Activated T-helper 17 cell treated with anti-CD3 and anti-CD28 coated beads, Interleukin-2, amount 50 U/mL, for 72 hours (primary cell): ENCODE results near the gene ARFRP1. TPM values are rescaled to one million over a fixed set of nuclear protein-coding genes. Genes with fewer than 3 reads are reported as not detected.
A peak's percentile ranks its signal among the peaks of the same experiment; 100 is the strongest.

Source experiments
- ATAC-seq: fragments of 150-1000 bp; cut with Tn5 transposase; replicated peaks from 2 replicates; pipeline ENCODE4 v1.10.0; 2021; ENCODE audit warnings: mild to moderate bottlenecking, moderate library complexity
- H3K27ac Mint-ChIP-seq: one replicate; pipeline ENCODE4 v1.8.0; 2022; ENCODE audit warnings: mixed read lengths
- H3K27me3 Mint-ChIP-seq: one replicate; pipeline ENCODE4 v1.8.0; 2022; ENCODE audit warnings: mixed read lengths
- H3K36me3 Mint-ChIP-seq: one replicate; pipeline ENCODE4 v1.8.0; 2022; ENCODE audit warnings: low read depth, mild to moderate bottlenecking, mixed read lengths
- H3K4me1 Mint-ChIP-seq: one replicate; pipeline ENCODE4 v1.8.0; 2022; ENCODE audit warnings: mixed read lengths
- H3K4me3 Mint-ChIP-seq: one replicate; pipeline ENCODE4 v1.8.0; 2022; ENCODE audit warnings: mild to moderate bottlenecking, mixed read lengths
- H3K9me3 Mint-ChIP-seq: one replicate; pipeline ENCODE4 v1.8.0; 2022; ENCODE audit warnings: mixed read lengths
- total RNA-seq, 2 donors: library from RNA; stranded (reverse); gene quantifications; one replicate each; pipeline ENCODE4 v1.2.3, GENCODE V29; 2022

Gene ARFRP1
- total RNA-seq, 2 donors from 2014 or later: 43.8 to 55.8 TPM

DNA sequence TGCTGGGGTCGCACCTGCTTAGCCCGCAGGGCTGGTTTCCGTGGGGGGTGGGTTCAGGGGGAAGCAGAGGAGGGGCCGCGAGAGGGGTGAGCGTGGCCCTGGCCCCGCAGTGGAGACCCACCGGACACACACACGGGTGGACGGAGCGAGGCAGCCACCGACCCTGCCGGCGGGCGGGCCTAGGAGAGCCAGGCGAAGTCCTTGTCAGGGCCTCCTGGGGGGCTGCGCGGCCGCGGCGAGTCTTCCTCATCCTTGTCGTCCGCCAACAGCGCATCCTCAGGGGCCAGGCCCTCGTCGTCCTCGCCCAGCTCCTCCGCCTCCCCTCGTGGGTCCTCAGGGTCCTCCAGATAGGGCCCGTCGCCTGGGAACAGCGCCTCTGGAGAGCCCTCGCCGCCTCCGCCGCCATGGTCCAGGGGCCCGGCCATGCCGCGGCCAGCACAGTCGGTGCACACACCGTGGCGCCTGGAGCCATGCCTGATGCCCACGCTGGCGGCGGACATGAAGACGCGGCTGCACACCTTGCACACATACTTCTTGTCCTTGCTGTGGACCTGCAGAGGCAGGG, 39.1 kb upstream of the ARFRP1 start:
- Mint-ChIP-seq H3K9me3 (no peaks in the 10 kb centered on the region), H3K4me1 (no peaks in the 10 kb centered on the region), H3K4me3 (no peak overlapping the region), H3K27me3 (no peaks in the 10 kb centered on the region), H3K36me3 (no peaks in the 10 kb centered on the region), H3K27ac (no peak overlapping the region)
- ATAC-seq: no peak

DNA sequence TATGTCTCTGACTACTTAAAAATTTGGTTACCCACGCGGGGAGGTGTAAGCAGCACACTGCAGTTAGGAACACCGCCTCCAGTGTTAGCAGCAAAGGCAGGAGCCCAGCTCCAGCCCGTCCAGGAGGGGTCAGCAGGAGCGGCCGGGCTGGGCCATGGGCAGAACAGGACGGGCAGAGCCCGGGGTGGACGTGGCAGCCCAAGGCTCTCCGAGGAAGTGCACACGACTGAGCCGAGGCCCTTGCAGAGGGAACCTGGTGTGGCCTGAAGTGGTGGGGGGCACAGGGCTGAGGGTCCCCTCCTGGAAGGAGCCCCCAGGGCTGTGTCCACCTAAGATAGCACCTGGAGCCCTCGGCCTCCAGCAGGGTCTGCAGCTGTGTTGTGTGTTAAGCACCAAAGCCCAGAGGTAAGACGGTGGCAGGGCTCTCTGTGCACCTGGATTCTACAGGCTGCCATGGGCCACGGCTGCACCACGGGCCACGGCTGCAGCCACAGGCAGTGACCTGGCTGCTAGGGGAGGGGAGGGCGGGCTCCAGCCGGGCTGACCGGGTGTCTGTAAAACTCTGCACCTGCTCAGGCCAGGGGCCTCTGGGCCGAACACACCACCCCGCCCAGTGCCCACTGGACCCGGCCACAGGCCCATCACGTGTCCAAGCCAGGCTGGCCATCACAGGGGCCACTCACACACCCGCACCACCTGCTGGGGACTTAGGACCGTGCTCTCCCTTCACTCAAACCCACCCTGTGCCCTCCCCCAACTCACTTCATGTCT, 38.4 kb upstream of the ARFRP1 start:
- H3K27ac Mint-ChIP-seq: no peak overlapping the region
- ATAC-seq: no peak
- H3K4me3 Mint-ChIP-seq: no peak overlapping the region
- H3K27me3 Mint-ChIP-seq: no peaks in the 10 kb centered on the region
- no peaks in the 10 kb centered on the region for H3K36me3 Mint-ChIP-seq
- H3K4me1 Mint-ChIP-seq: no peaks in the 10 kb centered on the region
- H3K9me3 Mint-ChIP-seq: no peaks in the 10 kb centered on the region

GRCh38 chr20:63745424-63745805, 37.6 kb upstream of the ARFRP1 start:
- Mint-ChIP-seq H3K4me1 (no peaks in the 10 kb centered on the region), H3K9me3 (no peaks in the 10 kb centered on the region), H3K36me3 (no peaks in the 10 kb centered on the region), H3K27me3 (no peaks in the 10 kb centered on the region), H3K27ac (no peak overlapping the region), H3K4me3 (no peak overlapping the region)
- ATAC-seq: no peak

GRCh38 chr20:63744574-63745423, 37.0 kb upstream of the ARFRP1 start:
- Mint-ChIP-seq H3K4me1 (no peaks in the 10 kb centered on the region), H3K4me3 (no peak overlapping the region), H3K9me3 (no peaks in the 10 kb centered on the region), H3K27me3 (no peaks in the 10 kb centered on the region), H3K36me3 (no peaks in the 10 kb centered on the region), H3K27ac (no peak overlapping the region)
- no peak for ATAC-seq

DNA sequence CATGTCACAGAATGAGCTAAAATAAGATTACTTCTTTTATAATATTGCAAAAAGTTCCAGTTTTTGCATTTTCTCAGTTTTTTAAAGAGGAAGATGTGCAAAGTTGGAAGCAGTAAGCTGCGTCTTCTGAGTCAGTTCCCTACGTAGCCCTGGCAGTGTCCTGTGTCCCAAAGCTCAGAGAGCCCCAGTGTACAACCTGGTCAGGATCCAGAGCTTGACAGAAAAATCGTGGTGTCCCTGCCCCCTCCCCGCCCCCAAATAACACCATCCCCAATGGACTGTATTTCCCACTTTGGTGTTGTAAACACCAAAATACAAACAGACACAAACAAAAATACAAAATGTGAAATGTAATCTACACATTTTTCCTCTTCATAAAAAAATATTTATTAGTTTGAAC, 36.4 kb upstream of the ARFRP1 start:
- no peaks in the 10 kb centered on the region for H3K36me3 Mint-ChIP-seq
- H3K4me3 Mint-ChIP-seq: no peak overlapping the region
- no peaks in the 10 kb centered on the region for H3K9me3 Mint-ChIP-seq
- ATAC-seq: no peak
- no peaks in the 10 kb centered on the region for H3K27me3 Mint-ChIP-seq
- H3K4me1 Mint-ChIP-seq: no peaks in the 10 kb centered on the region
- no peak overlapping the region for H3K27ac Mint-ChIP-seq

DNA sequence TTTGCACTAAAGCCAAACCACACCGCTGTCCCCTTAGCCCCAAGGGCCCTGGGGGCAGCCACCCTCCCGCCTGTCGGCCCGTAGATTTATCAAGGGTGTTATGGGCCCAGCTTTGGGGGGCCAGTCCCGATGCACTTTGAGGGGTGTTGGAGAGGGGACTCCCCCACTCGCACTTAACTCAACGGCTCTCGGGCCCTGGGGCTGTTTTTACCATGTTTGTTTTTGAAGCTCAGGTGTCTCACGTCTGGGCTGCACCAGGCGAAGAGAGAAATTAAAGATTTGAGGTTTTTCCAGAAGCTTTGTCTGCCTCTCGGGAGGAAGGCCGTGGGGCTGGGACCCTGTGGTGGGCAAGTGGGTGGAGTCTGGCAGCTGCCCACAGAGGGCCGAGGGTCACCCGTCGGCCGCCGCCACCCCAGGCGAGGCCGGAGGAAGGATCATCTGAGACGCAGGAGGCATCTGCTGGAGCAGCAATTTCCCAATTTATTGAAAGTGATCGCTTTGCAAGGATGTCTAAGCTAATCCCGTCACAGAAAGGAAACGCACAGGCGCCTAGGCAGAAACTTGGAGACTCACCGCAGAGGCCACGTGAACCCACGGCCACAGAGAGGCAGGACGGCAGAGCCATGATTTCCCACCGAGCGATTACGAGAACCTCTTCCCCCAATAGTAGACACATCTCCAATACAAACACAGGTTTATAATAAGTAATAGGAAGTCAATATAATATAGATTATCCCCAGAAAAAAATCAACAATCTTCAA, 35.6 kb upstream of the ARFRP1 start:
- Mint-ChIP-seq H3K27ac (no peak overlapping the region), H3K4me1 (no peaks in the 10 kb centered on the region), H3K9me3 (no peaks in the 10 kb centered on the region), H3K4me3 (no peak overlapping the region), H3K27me3 (no peaks in the 10 kb centered on the region), H3K36me3 (no peaks in the 10 kb centered on the region)
- no peak for ATAC-seq

DNA sequence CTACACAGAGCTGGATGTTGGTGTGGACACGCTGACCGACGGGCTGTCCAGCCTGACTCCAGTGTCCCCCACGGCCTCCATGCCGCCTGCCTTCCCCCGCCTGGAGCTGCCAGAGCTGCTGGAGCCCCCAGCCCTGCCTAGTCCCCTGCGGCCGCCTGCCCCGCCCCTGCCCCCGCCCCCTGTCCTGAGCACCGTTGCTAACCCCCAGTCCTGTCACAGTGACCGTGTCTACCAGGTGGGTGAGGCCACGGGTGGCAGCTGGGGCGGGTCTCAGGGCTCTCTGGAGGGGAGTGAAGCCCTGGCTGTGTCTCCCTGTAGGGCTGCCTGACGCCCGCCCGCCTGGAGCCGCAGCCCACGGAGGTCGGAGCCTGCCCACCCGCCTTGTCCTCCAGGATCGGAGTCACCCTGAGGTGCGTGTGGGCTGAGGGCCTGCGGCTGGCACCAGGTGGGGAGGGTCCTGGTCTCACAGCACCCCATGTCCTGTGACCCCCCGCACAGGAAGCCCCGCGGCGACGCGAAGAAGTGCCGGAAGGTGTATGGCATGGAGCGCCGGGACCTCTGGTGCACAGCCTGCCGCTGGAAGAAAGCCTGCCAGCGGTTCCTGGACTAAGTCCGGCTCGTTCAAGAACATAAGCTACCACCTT, 34.7 kb upstream of the ARFRP1 start:
- ATAC-seq: no peak
- Mint-ChIP-seq H3K27me3 (no peaks in the 10 kb centered on the region), H3K9me3 (no peaks in the 10 kb centered on the region), H3K4me3 (no peak overlapping the region), H3K36me3 (no peaks in the 10 kb centered on the region), H3K27ac (no peak overlapping the region), H3K4me1 (no peaks in the 10 kb centered on the region)

DNA sequence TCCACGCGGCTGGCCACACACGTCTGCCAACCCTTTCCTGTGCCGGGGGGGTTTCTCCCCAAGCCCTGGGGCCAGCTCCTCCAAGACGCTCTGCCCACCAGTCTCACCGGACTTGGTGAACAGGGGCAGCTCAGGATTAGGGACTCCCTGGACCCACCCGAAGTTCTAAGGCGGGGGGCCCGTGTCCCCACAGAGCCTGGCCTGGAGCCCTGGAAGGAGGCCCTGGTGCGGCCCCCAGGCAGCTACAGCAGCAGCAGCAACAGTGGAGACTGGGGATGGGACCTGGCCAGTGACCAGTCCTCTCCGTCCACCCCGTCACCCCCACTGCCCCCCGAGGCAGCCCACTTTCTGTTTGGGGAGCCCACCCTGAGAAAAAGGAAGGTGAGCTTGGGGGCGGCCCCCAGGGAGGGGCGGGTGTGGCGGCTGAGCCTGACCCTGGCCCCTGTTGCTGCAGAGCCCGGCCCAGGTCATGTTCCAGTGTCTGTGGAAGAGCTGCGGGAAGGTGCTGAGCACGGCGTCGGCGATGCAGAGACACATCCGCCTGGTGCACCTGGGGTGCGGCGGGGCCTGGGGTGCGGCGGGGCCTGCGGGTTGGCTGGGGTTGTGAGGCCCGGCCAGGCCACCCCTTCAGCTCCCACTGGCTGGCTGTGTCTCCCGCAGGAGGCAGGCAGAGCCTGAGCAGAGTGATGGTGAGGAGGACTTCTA, 34.1 kb upstream of the ARFRP1 start:
- Mint-ChIP-seq H3K27ac (no peak overlapping the region), H3K4me3 (peak overlapping the region; percentile 34), H3K36me3 (no peaks in the 10 kb centered on the region), H3K9me3 (no peaks in the 10 kb centered on the region), H3K27me3 (no peaks in the 10 kb centered on the region), H3K4me1 (no peaks in the 10 kb centered on the region)
- ATAC-seq: no peak

DNA sequence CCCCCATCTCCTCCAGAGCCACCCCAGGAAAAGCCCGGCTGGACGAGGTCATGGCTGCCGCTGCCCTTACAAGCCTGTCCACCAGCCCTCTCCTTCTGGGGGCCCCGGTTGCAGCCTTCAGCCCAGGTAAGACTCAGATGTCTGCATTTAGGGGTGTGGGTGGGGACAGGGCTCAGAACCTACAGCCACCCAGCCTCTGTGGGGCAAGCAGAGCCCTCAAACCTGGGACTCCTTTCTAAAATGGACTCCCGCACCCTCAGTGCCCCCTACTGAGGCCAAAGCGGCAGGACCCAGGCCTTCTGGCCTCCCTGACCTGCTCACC, 33.5 kb upstream of the ARFRP1 start:
- no peaks in the 10 kb centered on the region for H3K4me1 Mint-ChIP-seq
- H3K4me3 Mint-ChIP-seq: peak overlapping the region; percentile 34
- H3K9me3 Mint-ChIP-seq: no peaks in the 10 kb centered on the region
- no peaks in the 10 kb centered on the region for H3K27me3 Mint-ChIP-seq
- no peak for ATAC-seq
- no peaks in the 10 kb centered on the region for H3K36me3 Mint-ChIP-seq
- H3K27ac Mint-ChIP-seq: no peak overlapping the region

DNA sequence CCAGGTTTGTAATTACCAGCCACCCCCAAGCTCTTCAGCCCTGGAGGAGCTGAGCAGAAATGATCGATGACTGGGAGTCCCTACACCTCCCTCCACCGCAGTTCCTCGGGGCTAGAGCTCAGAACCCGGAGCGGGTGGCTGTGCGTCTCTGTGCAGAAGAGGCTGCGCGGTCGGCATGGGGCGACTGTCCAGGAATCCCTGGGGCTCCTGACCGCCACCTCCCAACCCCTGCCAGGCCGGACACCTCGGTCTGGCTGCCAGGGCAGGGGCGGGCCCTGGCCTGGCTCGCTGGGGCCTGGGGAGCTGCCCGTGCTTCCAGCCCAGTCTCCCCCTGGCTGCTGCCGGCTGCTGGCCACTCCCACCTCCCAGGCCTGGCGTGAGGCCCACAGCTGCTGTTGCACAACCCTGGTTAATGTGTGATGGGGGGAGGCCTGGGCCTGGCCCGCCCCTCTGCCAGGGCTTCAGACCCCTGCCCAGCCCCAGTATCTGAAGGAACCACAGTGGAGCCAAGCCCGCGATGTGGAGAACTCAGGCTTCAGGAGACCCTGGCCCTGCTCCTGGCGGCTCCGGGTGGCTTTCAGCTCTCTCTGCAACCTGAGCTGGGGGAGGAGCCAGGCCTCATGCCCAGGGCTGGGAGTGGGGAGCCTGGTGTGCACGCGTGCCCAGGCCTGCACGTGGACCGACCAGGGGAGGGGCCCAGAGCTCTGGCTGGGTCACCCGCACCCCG, 33.0 kb upstream of the ARFRP1 start:
- H3K4me1 Mint-ChIP-seq: peaks cover 5% of the 10 kb centered on the region
- no peak overlapping the region for H3K27ac Mint-ChIP-seq
- H3K36me3 Mint-ChIP-seq: peaks cover 5% of the 10 kb centered on the region
- peak overlapping the region; percentile 34 for H3K4me3 Mint-ChIP-seq
- peak; percentile 1 for ATAC-seq
- H3K9me3 Mint-ChIP-seq: no peaks in the 10 kb centered on the region
- no peaks in the 10 kb centered on the region for H3K27me3 Mint-ChIP-seq

- peaks cover 6% of the 10 kb centered on the region for H3K36me3 Mint-ChIP-seq
- no peaks in the 10 kb centered on the region for H3K9me3 Mint-ChIP-seq
- H3K27ac Mint-ChIP-seq: no peak overlapping the region
- ATAC-seq: peak; percentile 22
- no peaks in the 10 kb centered on the region for H3K27me3 Mint-ChIP-seq
- H3K4me3 Mint-ChIP-seq: no peak overlapping the region
- H3K4me1 Mint-ChIP-seq: peaks cover 5% of the 10 kb centered on the region
These were observed 32.4 kb upstream of the ARFRP1 start for GRCh38 chr20:63740070-63740626.

- Mint-ChIP-seq H3K4me1 (peaks cover 5% of the 10 kb centered on the region), H3K27ac (no peak within 1 kb of the TSS), H3K9me3 (no peaks in the 10 kb centered on the region), H3K27me3 (no peaks in the 10 kb centered on the region), H3K4me3 (peak within 1 kb of the TSS; percentile 37), H3K36me3 (peaks cover 6% of the 10 kb centered on the region)
- ATAC-seq: peak; percentile 78
These were observed 31.6 kb upstream of the ARFRP1 start, which contains the start of gene SLC2A4RG for GRCh38 chr20:63739130-63740069. Gene SLC2A4RG, plus strand, starts transcription at chr20:63739776. Its CDS starts 137 bp downstream, at chr20:63739913.
